HG03139 (cell line): ENCODE measurements around the gene RAD17.
"Not testable (repeated sequence)": the region's sequence is repeated elsewhere in the genome, so short reads cannot be mapped to it uniquely, and the experiment has no call there.

Source experiments
- ATAC-seq: cut with Tn5 transposase; IDR thresholded peaks from one replicate; pipeline ENCODE4 v1.9.1; 2021; ENCODE audit not compliant: unreplicated experiment

The RAD17 gene

GRCh38 chr5:69369340-69370121 is at the start of gene RAD17, which contains the start of the genes AK6 and TAF9:
Gene RAD17, plus strand, starts transcription at chr5:69369818. Its CDS starts 2,391 bp downstream, at chr5:69372209.
Gene AK6, minus strand, starts transcription at chr5:69369520. Its CDS starts 30 bp downstream, at chr5:69369490.
Gene TAF9, minus strand, starts transcription at chr5:69369520. Its CDS starts 3,783 bp downstream, at chr5:69365737.
- peak; percentile 91 for ATAC-seq

- ATAC-seq = no peak
Observed at GRCh38 chr5:69326365-69326764, 43.3 kb upstream of the RAD17 start.

- no peak for ATAC-seq
Observed at GRCh38 chr5:69329905-69330489, 39.6 kb upstream of the RAD17 start.

GRCh38 chr5:69331528-69332445 is 37.8 kb upstream of the RAD17 start:
- ATAC-seq = no peak

GRCh38 chr5:69333668-69334315 is 35.8 kb upstream of the RAD17 start:
- ATAC-seq = not testable (repeated sequence)

- peak; percentile 52 for ATAC-seq
Observed at GRCh38 chr5:69334793-69335268, 34.8 kb upstream of the RAD17 start.

GRCh38 chr5:69335341-69335935 is 34.2 kb upstream of the RAD17 start:
- ATAC-seq = no peak

- ATAC-seq = no peak
Observed at GRCh38 chr5:69341520-69342161, 28.0 kb upstream of the RAD17 start.

- ATAC-seq = no peak
Observed at GRCh38 chr5:69343083-69343482, 26.5 kb upstream of the RAD17 start.

- ATAC-seq = no peak
Observed at GRCh38 chr5:69350664-69351063, 19.0 kb upstream of the RAD17 start.

- no peak for ATAC-seq
Observed at GRCh38 chr5:69359699-69360098, 9.9 kb upstream of the RAD17 start.

GRCh38 chr5:69360442-69360841 is 9.2 kb upstream of the RAD17 start:
- no peak for ATAC-seq

- ATAC-seq = no peak
Observed at GRCh38 chr5:69364414-69364813, 5.2 kb upstream of the RAD17 start.

- ATAC-seq = no peak
Observed at GRCh38 chr5:69364850-69365249, 4.8 kb upstream of the RAD17 start.

- ATAC-seq = no peak
Observed at GRCh38 chr5:69367697-69368279, 1.8 kb upstream of the RAD17 start.

GRCh38 chr5:69368458-69369339 is 919 bp upstream of the RAD17 start:
- ATAC-seq = no peak

GRCh38 chr5:69370335-69370734 is 717 bp downstream of the RAD17 start:
- ATAC-seq = not testable (repeated sequence)

- no peak for ATAC-seq
Observed at GRCh38 chr5:69372394-69372793, 2.8 kb downstream of the RAD17 start.
